PFSK-1 (cell line): ENCODE measurements around the gene GRIN1.

Experiments used
- FOXP2 ChIP-seq: optimal IDR thresholded peaks from 2 replicates; pipeline ENCODE3; 2011; ENCODE audit warnings: borderline replicate concordance, control low read depth, inconsistent platforms; ENCODE audit not compliant: insufficient read depth; ENCODE audit errors: extremely low read length, extremely low read depth
- POLR2AphosphoS5 ChIP-seq: IDR thresholded peaks from 2 replicates; pipeline ENCODE4 v1.6.1; 2012; ENCODE audit warnings: low read depth, mild to moderate bottlenecking, control low read depth, low read length, moderate library complexity
- SIN3A ChIP-seq: IDR thresholded peaks from 2 replicates; pipeline ENCODE4 v1.6.1; 2012; ENCODE audit warnings: mild to moderate bottlenecking, low read length, moderate library complexity, borderline replicate concordance; ENCODE audit not compliant: insufficient read depth
- TAF1 ChIP-seq: IDR thresholded peaks from 2 replicates; pipeline ENCODE4 v1.6.1; 2012; ENCODE audit warnings: low read length, control low read depth, borderline replicate concordance; ENCODE audit not compliant: insufficient read depth
- TF ChIP-seq, protein P1 (sequence below), 2 experiments: IDR thresholded peaks; 2 replicates each; pipeline versions ENCODE4 v1.6.1 to v1.8.0; 2011 to 2012; ENCODE audit warnings: low read depth in 2 of 2, low read length in 2 of 2, control low read depth in 1 of 2, inconsistent platforms in 1 of 2, mild to moderate bottlenecking in 1 of 2, moderate library complexity in 1 of 2; ENCODE audit not compliant: insufficient read depth in 1 of 2

GRIN1 gene

GRCh38 chr9:137166380-137167229 lies 27.7 kb downstream of the GRIN1 start:
- no peak for TF ChIP-seq FOXP2
- no peak for TF ChIP-seq POLR2AphosphoS5
- TF ChIP-seq, protein P1, sequence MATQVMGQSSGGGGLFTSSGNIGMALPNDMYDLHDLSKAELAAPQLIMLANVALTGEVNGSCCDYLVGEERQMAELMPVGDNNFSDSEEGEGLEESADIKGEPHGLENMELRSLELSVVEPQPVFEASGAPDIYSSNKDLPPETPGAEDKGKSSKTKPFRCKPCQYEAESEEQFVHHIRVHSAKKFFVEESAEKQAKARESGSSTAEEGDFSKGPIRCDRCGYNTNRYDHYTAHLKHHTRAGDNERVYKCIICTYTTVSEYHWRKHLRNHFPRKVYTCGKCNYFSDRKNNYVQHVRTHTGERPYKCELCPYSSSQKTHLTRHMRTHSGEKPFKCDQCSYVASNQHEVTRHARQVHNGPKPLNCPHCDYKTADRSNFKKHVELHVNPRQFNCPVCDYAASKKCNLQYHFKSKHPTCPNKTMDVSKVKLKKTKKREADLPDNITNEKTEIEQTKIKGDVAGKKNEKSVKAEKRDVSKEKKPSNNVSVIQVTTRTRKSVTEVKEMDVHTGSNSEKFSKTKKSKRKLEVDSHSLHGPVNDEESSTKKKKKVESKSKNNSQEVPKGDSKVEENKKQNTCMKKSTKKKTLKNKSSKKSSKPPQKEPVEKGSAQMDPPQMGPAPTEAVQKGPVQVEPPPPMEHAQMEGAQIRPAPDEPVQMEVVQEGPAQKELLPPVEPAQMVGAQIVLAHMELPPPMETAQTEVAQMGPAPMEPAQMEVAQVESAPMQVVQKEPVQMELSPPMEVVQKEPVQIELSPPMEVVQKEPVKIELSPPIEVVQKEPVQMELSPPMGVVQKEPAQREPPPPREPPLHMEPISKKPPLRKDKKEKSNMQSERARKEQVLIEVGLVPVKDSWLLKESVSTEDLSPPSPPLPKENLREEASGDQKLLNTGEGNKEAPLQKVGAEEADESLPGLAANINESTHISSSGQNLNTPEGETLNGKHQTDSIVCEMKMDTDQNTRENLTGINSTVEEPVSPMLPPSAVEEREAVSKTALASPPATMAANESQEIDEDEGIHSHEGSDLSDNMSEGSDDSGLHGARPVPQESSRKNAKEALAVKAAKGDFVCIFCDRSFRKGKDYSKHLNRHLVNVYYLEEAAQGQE (IDR thresholded peaks at IDR 0.05; ENCODE audit: insufficient read depth in 1 of 2, low read depth in 2 of 2, low read length in 2 of 2) = no peak
- no peak for TF ChIP-seq SIN3A
- TF ChIP-seq TAF1 = no peak

DNA sequence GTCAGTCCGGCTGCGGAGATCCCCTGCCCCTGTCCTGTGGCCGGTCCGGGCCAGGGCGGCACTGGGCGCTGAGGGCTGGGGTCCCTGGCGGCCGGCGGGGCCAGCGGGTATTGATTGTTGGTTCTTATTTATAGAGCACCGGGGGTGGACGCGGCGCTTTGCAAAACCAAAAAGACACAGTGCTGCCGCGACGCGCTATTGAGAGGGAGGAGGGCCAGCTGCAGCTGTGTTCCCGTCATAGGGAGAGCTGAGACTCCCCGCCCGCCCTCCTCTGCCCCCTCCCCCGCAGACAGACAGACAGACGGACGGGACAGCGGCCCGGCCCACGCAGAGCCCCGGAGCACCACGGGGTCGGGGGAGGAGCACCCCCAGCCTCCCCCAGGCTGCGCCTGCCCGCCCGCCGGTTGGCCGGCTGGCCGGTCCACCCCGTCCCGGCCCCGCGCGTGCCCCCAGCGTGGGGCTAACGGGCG lies 28.4 kb downstream of the GRIN1 start:
- no peak for TF ChIP-seq TAF1
- TF ChIP-seq FOXP2 = no peak
- TF ChIP-seq POLR2AphosphoS5 = no peak
- TF ChIP-seq, protein P1 (IDR thresholded peaks at IDR 0.05; ENCODE audit: insufficient read depth in 1 of 2, low read depth in 2 of 2, low read length in 2 of 2) = no peak
- TF ChIP-seq SIN3A = no peak

DNA sequence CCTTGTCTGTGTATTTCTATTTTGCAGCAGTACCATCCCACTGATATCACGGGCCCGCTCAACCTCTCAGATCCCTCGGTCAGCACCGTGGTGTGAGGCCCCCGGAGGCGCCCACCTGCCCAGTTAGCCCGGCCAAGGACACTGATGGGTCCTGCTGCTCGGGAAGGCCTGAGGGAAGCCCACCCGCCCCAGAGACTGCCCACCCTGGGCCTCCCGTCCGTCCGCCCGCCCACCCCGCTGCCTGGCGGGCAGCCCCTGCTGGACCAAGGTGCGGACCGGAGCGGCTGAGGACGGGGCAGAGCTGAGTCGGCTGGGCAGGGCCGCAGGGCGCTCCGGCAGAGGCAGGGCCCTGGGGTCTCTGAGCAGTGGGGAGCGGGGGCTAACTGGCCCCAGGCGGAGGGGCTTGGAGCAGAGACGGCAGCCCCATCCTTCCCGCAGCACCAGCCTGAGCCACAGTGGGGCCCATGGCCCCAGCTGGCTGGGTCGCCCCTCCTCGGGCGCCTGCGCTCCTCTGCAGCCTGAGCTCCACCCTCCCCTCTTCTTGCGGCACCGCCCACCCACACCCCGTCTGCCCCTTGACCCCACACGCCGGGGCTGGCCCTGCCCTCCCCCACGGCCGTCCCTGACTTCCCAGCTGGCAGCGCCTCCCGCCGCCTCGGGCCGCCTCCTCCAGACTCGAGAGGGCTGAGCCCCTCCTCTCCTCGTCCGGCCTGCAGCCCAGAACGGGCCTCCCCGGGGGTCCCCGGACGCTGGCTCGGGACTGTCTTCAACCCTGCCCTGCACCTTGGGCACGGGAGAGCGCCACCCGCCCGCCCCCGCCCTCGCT lies 29.0 kb downstream of the GRIN1 start:
- TF ChIP-seq, protein P1 (IDR thresholded peaks at IDR 0.05; ENCODE audit: insufficient read depth in 1 of 2, low read depth in 2 of 2, low read length in 2 of 2) = no peak
- no peak for TF ChIP-seq POLR2AphosphoS5
- TF ChIP-seq SIN3A = no peak
- no peak for TF ChIP-seq FOXP2

DNA sequence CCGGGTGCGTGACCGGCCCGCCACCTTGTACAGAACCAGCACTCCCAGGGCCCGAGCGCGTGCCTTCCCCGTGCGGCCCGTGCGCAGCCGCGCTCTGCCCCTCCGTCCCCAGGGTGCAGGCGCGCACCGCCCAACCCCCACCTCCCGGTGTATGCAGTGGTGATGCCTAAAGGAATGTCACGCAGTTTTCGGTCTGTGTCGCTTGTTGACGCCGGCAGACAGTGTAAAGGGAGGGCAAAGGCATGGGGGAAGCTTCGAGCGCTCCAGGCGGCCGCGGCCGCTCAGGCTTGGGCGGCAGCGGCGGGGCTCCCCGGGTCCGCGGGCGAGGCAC lies 29.6 kb downstream of the GRIN1 start:
- TF ChIP-seq, protein P1 (IDR thresholded peaks at IDR 0.05; ENCODE audit: insufficient read depth in 1 of 2, low read depth in 2 of 2, low read length in 2 of 2) = no peak
- no peak for TF ChIP-seq POLR2AphosphoS5
- no peak for TF ChIP-seq TAF1
- TF ChIP-seq SIN3A = no peak
- no peak for TF ChIP-seq FOXP2
